GM21367 (cell line): ENCODE results near the gene CTSD.

ENCODE experiments used
- ATAC-seq: cut with Tn5 transposase; IDR thresholded peaks from one replicate; pipeline ENCODE4 v1.9.1; 2021; ENCODE audit not compliant: unreplicated experiment

CTSD gene

GRCh38 chr11:1745701-1746320 is 17.9 kb downstream of the CTSD start:
- ATAC-seq, result no peak

GRCh38 chr11:1744891-1745700 is 18.6 kb downstream of the CTSD start:
- ATAC-seq, result no peak

GRCh38 chr11:1744137-1744886 is 19.4 kb downstream of the CTSD start:
- ATAC-seq, result no peak

- ATAC-seq, result no peak
Measured at GRCh38 chr11:1743585-1744136, 20.1 kb downstream of the CTSD start.

- ATAC-seq, result no peak
Measured at GRCh38 chr11:1742869-1743584, 20.7 kb downstream of the CTSD start.

- no peak for ATAC-seq
Measured at GRCh38 chr11:1742371-1742770, 21.4 kb downstream of the CTSD start.

- ATAC-seq, result no peak
Measured at GRCh38 chr11:1741741-1742140, 22.0 kb downstream of the CTSD start.

- ATAC-seq, result no peak
Measured at GRCh38 chr11:1740786-1741530, 22.8 kb downstream of the CTSD start.

- no peak for ATAC-seq
Measured at GRCh38 chr11:1739576-1739975, 24.2 kb downstream of the CTSD start.

- no peak for ATAC-seq
Measured at GRCh38 chr11:1738380-1738779, 25.3 kb downstream of the CTSD start.

- ATAC-seq, result no peak
Measured at GRCh38 chr11:1737080-1737757, 26.5 kb downstream of the CTSD start.

- no peak for ATAC-seq
Measured at GRCh38 chr11:1736447-1736992, 27.2 kb downstream of the CTSD start.

- no peak for ATAC-seq
Measured at GRCh38 chr11:1735271-1735670, 28.5 kb downstream of the CTSD start.

GRCh38 chr11:1734641-1735081 is 29.1 kb downstream of the CTSD start:
- ATAC-seq, result no peak

GRCh38 chr11:1733716-1734640 is 29.7 kb downstream of the CTSD start:
- ATAC-seq, result no peak

GRCh38 chr11:1733009-1733715 is 30.6 kb downstream of the CTSD start:
- ATAC-seq, result no peak

- no peak for ATAC-seq
Measured at GRCh38 chr11:1732418-1733008, 31.2 kb downstream of the CTSD start.
